HG03135 (cell line): ENCODE results near the gene CRYBG2.

Source experiments
- ATAC-seq: cut with Tn5 transposase; IDR thresholded peaks from one replicate; pipeline ENCODE4 v1.9.1; 2021; ENCODE audit warnings: mild to moderate bottlenecking, moderate library complexity; ENCODE audit not compliant: unreplicated experiment

Gene CRYBG2

GRCh38 chr1:26372039-26372438 is 18.1 kb upstream of the CRYBG2 start:
- ATAC-seq, result no peak

GRCh38 chr1:26370591-26371382 is 16.9 kb upstream of the CRYBG2 start:
- ATAC-seq, result no peak

GRCh38 chr1:26368486-26368885 is 14.6 kb upstream of the CRYBG2 start:
- ATAC-seq, result no peak

GRCh38 chr1:26368006-26368405 is 14.1 kb upstream of the CRYBG2 start:
- ATAC-seq, result no peak

- ATAC-seq, result no peak
Measured at GRCh38 chr1:26367441-26367840, 13.5 kb upstream of the CRYBG2 start.

- no peak for ATAC-seq
Measured at GRCh38 chr1:26364956-26365355, 11.0 kb upstream of the CRYBG2 start.

GRCh38 chr1:26363549-26364448 is 9.9 kb upstream of the CRYBG2 start:
- ATAC-seq, result no peak

GRCh38 chr1:26362331-26362730 is 8.4 kb upstream of the CRYBG2 start:
- ATAC-seq, result no peak

- ATAC-seq, result no peak
Measured at GRCh38 chr1:26361605-26362122, 7.7 kb upstream of the CRYBG2 start.

- ATAC-seq, result no peak
Measured at GRCh38 chr1:26360807-26361604, 7.1 kb upstream of the CRYBG2 start.

- ATAC-seq, result no peak
Measured at GRCh38 chr1:26359981-26360806, 6.3 kb upstream of the CRYBG2 start.

- ATAC-seq, result no peak
Measured at GRCh38 chr1:26358411-26359384, 4.8 kb upstream of the CRYBG2 start.

- no peak for ATAC-seq
Measured at GRCh38 chr1:26357121-26357602, 3.2 kb upstream of the CRYBG2 start.

- ATAC-seq, result no peak
Measured at GRCh38 chr1:26356106-26356505, 2.2 kb upstream of the CRYBG2 start.

- no peak for ATAC-seq
Measured at GRCh38 chr1:26354972-26355371, 1.0 kb upstream of the CRYBG2 start.

- ATAC-seq, result no peak
Measured at GRCh38 chr1:26353210-26353859, 595 bp downstream of the CRYBG2 start.

GRCh38 chr1:26352338-26352679 is 1.6 kb downstream of the CRYBG2 start:
- no peak for ATAC-seq

- ATAC-seq, result no peak
Measured at GRCh38 chr1:26351590-26352337, 2.2 kb downstream of the CRYBG2 start.
